ENCODE measurements around the gene BTBD9. TPM values are rescaled to one million over a fixed set of nuclear protein-coding genes. Genes with fewer than 3 reads are reported as not detected.

The BTBD9 gene
- total RNA-seq, 2 donors from 2014 or later: 14.2 to 18.2 TPM

DNA sequence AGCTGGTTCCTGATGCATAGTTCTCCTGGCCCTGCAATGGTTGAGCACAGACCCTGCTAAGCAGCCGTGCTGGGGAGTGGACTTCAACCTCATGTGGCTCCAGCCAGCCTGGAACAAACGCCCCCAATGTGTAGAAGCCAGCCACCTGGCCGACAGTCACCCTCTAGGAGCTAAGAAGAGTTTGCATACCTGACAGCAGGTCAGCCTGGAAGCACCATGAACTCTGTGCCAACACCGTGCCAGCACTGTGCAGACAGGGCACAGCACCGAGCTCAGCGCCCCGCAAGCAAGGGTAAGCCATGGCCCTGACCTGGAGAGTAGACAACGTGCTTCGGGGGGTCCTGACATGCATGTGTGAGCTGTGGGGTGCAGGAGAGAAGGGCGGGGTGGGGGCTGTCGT lies 463.9 kb downstream of the BTBD9 start:
- Histone ChIP-seq H3K4me3 (no peak overlapping the region), H3K27ac (no peak overlapping the region), H3K36me3 (no peaks in the 10 kb centered on the region), H3K4me1 (no peaks in the 10 kb centered on the region), H3K27me3 (no peaks in the 10 kb centered on the region), H3K9me3 (no peaks in the 10 kb centered on the region)
- TF ChIP-seq, protein P1, sequence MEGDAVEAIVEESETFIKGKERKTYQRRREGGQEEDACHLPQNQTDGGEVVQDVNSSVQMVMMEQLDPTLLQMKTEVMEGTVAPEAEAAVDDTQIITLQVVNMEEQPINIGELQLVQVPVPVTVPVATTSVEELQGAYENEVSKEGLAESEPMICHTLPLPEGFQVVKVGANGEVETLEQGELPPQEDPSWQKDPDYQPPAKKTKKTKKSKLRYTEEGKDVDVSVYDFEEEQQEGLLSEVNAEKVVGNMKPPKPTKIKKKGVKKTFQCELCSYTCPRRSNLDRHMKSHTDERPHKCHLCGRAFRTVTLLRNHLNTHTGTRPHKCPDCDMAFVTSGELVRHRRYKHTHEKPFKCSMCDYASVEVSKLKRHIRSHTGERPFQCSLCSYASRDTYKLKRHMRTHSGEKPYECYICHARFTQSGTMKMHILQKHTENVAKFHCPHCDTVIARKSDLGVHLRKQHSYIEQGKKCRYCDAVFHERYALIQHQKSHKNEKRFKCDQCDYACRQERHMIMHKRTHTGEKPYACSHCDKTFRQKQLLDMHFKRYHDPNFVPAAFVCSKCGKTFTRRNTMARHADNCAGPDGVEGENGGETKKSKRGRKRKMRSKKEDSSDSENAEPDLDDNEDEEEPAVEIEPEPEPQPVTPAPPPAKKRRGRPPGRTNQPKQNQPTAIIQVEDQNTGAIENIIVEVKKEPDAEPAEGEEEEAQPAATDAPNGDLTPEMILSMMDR (IDR thresholded peaks at IDR 0.05): no peak
- DNase-seq (ENCODE audit: low spot score): no peak

DNA sequence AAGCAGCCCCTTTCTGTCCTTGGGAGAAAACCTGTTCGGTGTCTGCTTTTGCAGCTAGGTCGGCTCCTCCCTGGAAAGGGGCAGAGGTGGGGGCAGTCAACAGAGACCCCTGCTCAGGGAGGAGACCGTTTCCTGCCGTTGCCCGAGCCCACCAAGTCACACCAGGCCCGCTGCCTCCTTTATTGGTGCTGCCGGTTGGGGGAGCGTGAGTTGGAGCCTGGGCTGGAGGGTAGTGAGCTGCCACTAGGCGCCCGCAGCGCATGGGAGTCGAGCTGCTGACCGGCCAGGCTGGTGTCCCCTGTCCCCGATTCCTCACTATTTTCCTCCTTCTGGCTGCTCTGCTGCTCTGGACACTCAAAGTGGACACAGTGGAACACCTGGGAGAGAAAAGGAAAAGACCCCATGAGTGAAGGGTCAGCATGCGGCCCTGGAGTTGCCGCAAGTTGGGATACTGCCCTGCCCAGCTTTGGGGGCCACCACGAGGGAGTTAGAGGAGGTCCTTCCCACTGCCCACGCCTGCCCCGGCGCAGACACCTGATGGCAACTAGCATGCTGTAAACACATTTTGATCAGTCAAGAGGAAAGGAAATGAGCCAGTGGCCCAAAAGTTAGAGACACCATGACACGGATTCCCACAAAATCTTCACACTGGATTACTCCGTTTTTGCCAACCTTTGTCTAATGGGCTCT lies 464.8 kb downstream of the BTBD9 start:
- H3K27me3 ChIP-seq: no peaks in the 10 kb centered on the region
- H3K4me3 ChIP-seq: no peak overlapping the region
- H3K4me1 ChIP-seq: no peaks in the 10 kb centered on the region
- TF ChIP-seq, protein P1 (IDR thresholded peaks at IDR 0.05): no peak
- no peaks in the 10 kb centered on the region for H3K9me3 ChIP-seq
- H3K36me3 ChIP-seq: no peaks in the 10 kb centered on the region
- no peak for DNase-seq (ENCODE audit: low spot score)
- no peak overlapping the region for H3K27ac ChIP-seq

DNA sequence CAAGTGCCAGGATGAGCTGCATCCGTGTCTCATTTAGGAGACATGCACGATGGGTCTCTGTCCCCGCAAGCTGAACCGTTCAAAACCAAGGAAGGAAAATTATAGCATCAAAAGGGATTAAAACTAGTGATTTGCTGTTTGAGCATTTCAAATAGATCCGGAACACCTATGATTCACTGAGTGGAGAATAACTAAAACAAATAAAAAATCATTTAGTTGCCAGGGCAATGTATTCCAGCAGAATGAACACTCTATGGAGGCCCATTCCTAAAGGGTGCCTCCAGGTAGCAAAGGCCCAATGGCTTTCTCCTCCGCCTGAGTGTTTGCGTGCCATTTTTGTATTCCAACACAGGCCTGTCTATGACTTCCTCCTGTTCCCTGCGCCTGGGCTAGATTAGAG lies 465.4 kb downstream of the BTBD9 start:
- no peak for DNase-seq (ENCODE audit: low spot score)
- Histone ChIP-seq H3K4me1 (no peaks in the 10 kb centered on the region), H3K9me3 (no peaks in the 10 kb centered on the region), H3K4me3 (no peak overlapping the region), H3K27ac (no peak overlapping the region), H3K36me3 (no peaks in the 10 kb centered on the region), H3K27me3 (no peaks in the 10 kb centered on the region)
- TF ChIP-seq, protein P1 (IDR thresholded peaks at IDR 0.05): no peak

DNA sequence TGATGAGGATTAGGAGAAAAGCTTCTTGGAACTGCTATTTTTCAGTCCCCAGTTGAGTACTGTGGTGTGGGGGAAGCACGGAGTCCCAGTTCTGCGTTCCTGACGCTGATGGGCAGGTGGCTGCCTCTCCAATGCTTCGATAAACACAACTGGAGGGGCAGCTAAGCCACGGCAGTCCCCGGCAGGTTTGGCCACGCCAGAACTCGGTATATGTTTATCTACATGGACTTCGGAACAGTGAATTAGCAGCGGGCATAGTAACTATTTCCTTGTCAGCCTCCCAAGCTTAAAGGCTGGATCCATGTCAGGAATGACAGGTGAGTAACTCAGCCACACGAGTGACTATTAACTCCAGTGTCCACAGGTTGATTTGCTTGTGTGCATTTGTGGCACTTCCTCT lies 465.8 kb downstream of the BTBD9 start:
- Histone ChIP-seq H3K4me1 (no peaks in the 10 kb centered on the region), H3K9me3 (no peaks in the 10 kb centered on the region), H3K36me3 (no peaks in the 10 kb centered on the region), H3K27ac (no peak overlapping the region), H3K27me3 (no peaks in the 10 kb centered on the region), H3K4me3 (no peak overlapping the region)
- DNase-seq (ENCODE audit: low spot score): no peak
- TF ChIP-seq, protein P1 (IDR thresholded peaks at IDR 0.05): no peak

DNA sequence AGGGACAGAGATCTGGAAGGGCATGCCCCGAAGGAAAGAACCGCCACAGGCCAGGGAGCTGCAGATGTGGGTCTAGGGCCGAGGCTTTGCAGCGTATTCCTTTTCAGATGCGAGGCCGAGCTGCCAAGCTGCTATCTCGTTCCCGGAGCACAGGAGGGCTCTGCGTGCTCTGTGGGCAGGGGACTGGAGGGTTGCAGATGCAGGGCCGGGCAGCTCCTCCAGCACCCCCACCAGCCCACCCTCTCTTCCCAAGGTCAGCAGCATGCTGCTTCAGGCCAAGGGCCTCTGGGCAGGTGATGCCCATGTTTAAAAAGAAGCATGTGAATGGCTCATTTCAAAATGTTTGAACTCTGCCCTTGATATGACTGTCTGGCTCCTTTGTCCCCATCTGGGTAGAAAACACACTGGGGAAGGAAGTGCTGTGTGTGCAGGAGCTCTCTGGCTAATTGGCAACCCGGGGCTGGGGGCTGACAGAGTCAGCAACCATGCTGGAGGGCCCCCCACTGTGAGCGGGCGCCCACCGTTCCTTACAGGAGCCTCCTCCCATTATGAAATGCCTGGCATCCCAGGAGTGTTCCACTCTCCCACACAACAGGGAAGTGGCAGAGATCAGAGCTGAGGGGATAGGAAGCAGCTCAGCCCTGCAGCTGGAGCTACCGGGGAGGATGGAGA lies 466.9 kb downstream of the BTBD9 start:
- Histone ChIP-seq H3K4me1 (no peaks in the 10 kb centered on the region), H3K4me3 (no peak overlapping the region), H3K27ac (no peak overlapping the region), H3K9me3 (no peaks in the 10 kb centered on the region), H3K27me3 (no peaks in the 10 kb centered on the region), H3K36me3 (no peaks in the 10 kb centered on the region)
- no peak for DNase-seq (ENCODE audit: low spot score)
- TF ChIP-seq, protein P1 (IDR thresholded peaks at IDR 0.05): no peak

Measured in right atrium auricular region (tissue), 2 donors.